Erythroblast (primary cell): Measurements from ENCODE around the gene TBX15.

ENCODE experiments used
- GATA1 ChIP-seq: IDR thresholded peaks from 2 replicates; pipeline ENCODE4 v1.6.1; 2011; ENCODE audit warnings: low read depth, mild to moderate bottlenecking, control low read depth, low read length, moderate library complexity
- POLR2A ChIP-seq: IDR thresholded peaks from 2 replicates; pipeline ENCODE4 v1.6.1; 2011; ENCODE audit warnings: mild to moderate bottlenecking, low read length

GRCh38 chr1:118902711-118903191 lies 85.4 kb downstream of the TBX15 start:
- TF ChIP-seq POLR2A (no peak), GATA1 (no peak)
